HL-60 (cell line): ENCODE data around the gene CHERP.

Source experiments
- GABPA ChIP-seq: IDR thresholded peaks from 2 replicates; pipeline ENCODE4 v1.6.1; 2012; ENCODE audit warnings: low read depth
- TF ChIP-seq, protein P1 (sequence below): IDR thresholded peaks from one replicate; pipeline ENCODE4 v1.5.1; 2011; ENCODE audit warnings: low read length, control low read depth, inconsistent platforms; ENCODE audit not compliant: insufficient read depth

- TF ChIP-seq, protein P1, sequence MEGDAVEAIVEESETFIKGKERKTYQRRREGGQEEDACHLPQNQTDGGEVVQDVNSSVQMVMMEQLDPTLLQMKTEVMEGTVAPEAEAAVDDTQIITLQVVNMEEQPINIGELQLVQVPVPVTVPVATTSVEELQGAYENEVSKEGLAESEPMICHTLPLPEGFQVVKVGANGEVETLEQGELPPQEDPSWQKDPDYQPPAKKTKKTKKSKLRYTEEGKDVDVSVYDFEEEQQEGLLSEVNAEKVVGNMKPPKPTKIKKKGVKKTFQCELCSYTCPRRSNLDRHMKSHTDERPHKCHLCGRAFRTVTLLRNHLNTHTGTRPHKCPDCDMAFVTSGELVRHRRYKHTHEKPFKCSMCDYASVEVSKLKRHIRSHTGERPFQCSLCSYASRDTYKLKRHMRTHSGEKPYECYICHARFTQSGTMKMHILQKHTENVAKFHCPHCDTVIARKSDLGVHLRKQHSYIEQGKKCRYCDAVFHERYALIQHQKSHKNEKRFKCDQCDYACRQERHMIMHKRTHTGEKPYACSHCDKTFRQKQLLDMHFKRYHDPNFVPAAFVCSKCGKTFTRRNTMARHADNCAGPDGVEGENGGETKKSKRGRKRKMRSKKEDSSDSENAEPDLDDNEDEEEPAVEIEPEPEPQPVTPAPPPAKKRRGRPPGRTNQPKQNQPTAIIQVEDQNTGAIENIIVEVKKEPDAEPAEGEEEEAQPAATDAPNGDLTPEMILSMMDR = no peak
- no peak for TF ChIP-seq GABPA
These were observed 9.6 kb downstream of the CHERP start for GRCh38 chr19:16532440-16533234.
